HEK293 (cell line): Measurements from ENCODE around the gene TMEM181.

Experiments
- CTCF ChIP-seq: fragments of 450-650 bp; formaldehyde crosslinking; IDR thresholded peaks from 2 replicates; pipeline ENCODE4 v1.5.1; 2016; ENCODE audit warnings: missing biosample characterization, missing genetic modification characterization
- ZNF302 ChIP-seq: fragments of 450-650 bp; formaldehyde crosslinking; IDR thresholded peaks from 2 replicates; pipeline ENCODE4 v1.5.1; 2016; ENCODE audit warnings: missing biosample characterization, missing genetic modification characterization, low read depth
- ZNF530 ChIP-seq: fragments of 450-650 bp; formaldehyde crosslinking; IDR thresholded peaks from 2 replicates; pipeline ENCODE4 v1.5.1; 2016; ENCODE audit warnings: low read depth, missing biosample characterization, missing genetic modification characterization

GRCh38 chr6:158668707-158669103 is 108.8 kb downstream of the TMEM181 start:
- TF ChIP-seq ZNF530 (tag by site-specific recombination) (no peak), CTCF (tag by site-specific recombination) (no peak), ZNF302 (tag by site-specific recombination) (no peak)
